ENCODE measurements around the gene PDE4A. TPM values are rescaled to one million over a fixed set of nuclear protein-coding genes. Genes with fewer than 3 reads are reported as not detected.

Gene PDE4A
- total and polyA plus RNA-seq, 2 experiments from 2014 or later: 2.8 to 4.3 TPM

- TF ChIP-seq EZH2phosphoT487 (IDR thresholded peaks at IDR 0.05; ENCODE audit: low read depth, severe bottlenecking, unreplicated experiment) (no peak), EZH2 (IDR thresholded peaks at IDR 0.05; ENCODE audit: borderline replicate concordance) (no peak), CTCF (IDR thresholded peaks at IDR 0.05; ENCODE audit: poor library complexity) (no peak)
- Histone ChIP-seq H3K9me3 (ENCODE audit: low read depth) (no peaks in the 10 kb centered on the region), H4K20me1 (ENCODE audit: insufficient read depth, poor library complexity, severe bottlenecking) (no peaks in the 10 kb centered on the region), H3K4me3 (no peak overlapping the region), H3K79me2 (peaks cover 6% of the 10 kb centered on the region), H3K4me2 (no peak overlapping the region), H3K4me1 (ENCODE audit: insufficient read depth) (no peaks in the 10 kb centered on the region), H3K9me2 (replicated peaks; ENCODE audit: insufficient read depth) (no peaks in the 10 kb centered on the region), H3K27me3 (no peaks in the 10 kb centered on the region), H3K36me3 (replicated peaks; ENCODE audit: insufficient read depth, low read depth) (no peaks in the 10 kb centered on the region), H3K27ac (no peak overlapping the region), H2AFZ (no peak overlapping the region)
- whole genome bisulfite sequencing (ENCODE audit: low lambda C conversion rate, missing lambda C conversion rate): 79% methylated on average over 9 of the region's 9 CpGs
- DNase-seq (ENCODE audit: low spot score): no peak
Measured at GRCh38 chr19:10384580-10384979, 35.8 kb upstream of the PDE4A start.

- H3K36me3 ChIP-seq (replicated peaks; ENCODE audit: insufficient read depth, low read depth): no peaks in the 10 kb centered on the region
Measured at GRCh38 chr19:10388957-10389356, 31.4 kb upstream of the PDE4A start.

GRCh38 chr19:10389863-10390262 lies 30.5 kb upstream of the PDE4A start:
- Histone ChIP-seq H3K27ac (no peak overlapping the region), H3K9me2 (replicated peaks; ENCODE audit: insufficient read depth) (no peaks in the 10 kb centered on the region), H3K27me3 (no peaks in the 10 kb centered on the region), H3K9me3 (ENCODE audit: low read depth) (no peaks in the 10 kb centered on the region), H3K4me1 (ENCODE audit: insufficient read depth) (no peaks in the 10 kb centered on the region), H4K20me1 (ENCODE audit: insufficient read depth, poor library complexity, severe bottlenecking) (no peaks in the 10 kb centered on the region), H3K4me3 (no peak overlapping the region), H3K36me3 (replicated peaks; ENCODE audit: insufficient read depth, low read depth) (no peaks in the 10 kb centered on the region), H3K4me2 (no peak overlapping the region), H2AFZ (no peak overlapping the region), H3K79me2 (no peaks in the 10 kb centered on the region)
- no peak for DNase-seq (ENCODE audit: low spot score)
- TF ChIP-seq CTCF (IDR thresholded peaks at IDR 0.05; ENCODE audit: poor library complexity): peak; percentile 8
- no peak for TF ChIP-seq EZH2 (IDR thresholded peaks at IDR 0.05; ENCODE audit: borderline replicate concordance)
- whole genome bisulfite sequencing (ENCODE audit: low lambda C conversion rate, missing lambda C conversion rate): 78% methylated on average over 12 of the region's 12 CpGs

More at GRCh38 chr19:10388957-10389356, 31.4 kb upstream of the PDE4A start:
- peak; percentile 88 for DNase-seq (ENCODE audit: low spot score)
- peak; percentile 96 for TF ChIP-seq CTCF (IDR thresholded peaks at IDR 0.05; ENCODE audit: poor library complexity)
- no peak for TF ChIP-seq EZH2 (IDR thresholded peaks at IDR 0.05; ENCODE audit: borderline replicate concordance)
- Histone ChIP-seq H3K4me1 (ENCODE audit: insufficient read depth) (no peaks in the 10 kb centered on the region), H2AFZ (no peak overlapping the region), H4K20me1 (ENCODE audit: insufficient read depth, poor library complexity, severe bottlenecking) (no peaks in the 10 kb centered on the region), H3K9me2 (replicated peaks; ENCODE audit: insufficient read depth) (no peaks in the 10 kb centered on the region), H3K9me3 (ENCODE audit: low read depth) (no peaks in the 10 kb centered on the region), H3K4me3 (no peak overlapping the region), H3K27me3 (no peaks in the 10 kb centered on the region), H3K4me2 (no peak overlapping the region), H3K27ac (no peak overlapping the region), H3K79me2 (no peaks in the 10 kb centered on the region)
- WGBS (ENCODE audit: low lambda C conversion rate, missing lambda C conversion rate): 0% methylated on average over 3 of the region's 3 CpGs
